ENCODE data around the gene ZNF202.
"Not testable (repeated sequence)": the region's sequence is repeated elsewhere in the genome, so short reads cannot be mapped to it uniquely, and the experiment has no call there.

Gene ZNF202

DNA sequence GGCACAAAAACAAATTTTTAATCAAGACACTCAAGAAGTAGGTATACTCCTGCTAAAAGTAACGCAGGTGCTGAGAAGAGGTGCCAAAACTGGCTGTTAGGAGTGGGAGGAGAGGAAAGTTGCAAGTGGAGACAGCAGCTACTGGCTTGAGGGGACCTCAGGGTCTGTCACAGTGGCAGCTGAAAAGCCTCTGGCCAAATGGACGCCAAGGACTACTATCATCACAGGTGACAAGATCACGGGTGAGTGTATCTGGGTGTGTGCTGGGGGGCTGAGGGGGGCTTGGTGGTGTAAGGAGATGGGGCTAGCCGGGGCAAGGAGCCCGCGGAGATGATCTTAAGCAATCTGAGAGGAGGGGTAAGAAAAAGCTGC, 687 bp downstream of the ZNF202 start:
- no peak for DNase-seq (ENCODE audit: low read depth in 3 of 3)

DNA sequence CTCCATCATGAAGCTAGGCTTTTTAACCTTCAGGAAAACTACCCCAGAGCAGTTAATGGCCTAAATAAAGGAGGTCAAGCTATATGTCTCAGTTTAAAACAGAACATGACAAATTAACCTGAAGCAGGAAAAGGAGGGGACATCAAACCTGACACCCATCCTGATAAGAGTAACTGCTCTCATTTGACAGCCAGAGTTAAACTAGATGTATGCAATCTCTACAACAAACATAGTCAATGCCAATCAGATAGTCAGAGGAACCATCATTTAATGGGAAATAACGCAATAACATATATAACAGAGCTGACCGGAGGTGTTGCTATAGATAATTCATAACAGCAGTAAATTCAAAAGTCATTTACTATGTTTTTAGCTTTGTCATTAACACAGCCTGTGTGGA, 3.1 kb downstream of the ZNF202 start:
- DNase-seq (ENCODE audit: low read depth in 3 of 3): no peak

DNA sequence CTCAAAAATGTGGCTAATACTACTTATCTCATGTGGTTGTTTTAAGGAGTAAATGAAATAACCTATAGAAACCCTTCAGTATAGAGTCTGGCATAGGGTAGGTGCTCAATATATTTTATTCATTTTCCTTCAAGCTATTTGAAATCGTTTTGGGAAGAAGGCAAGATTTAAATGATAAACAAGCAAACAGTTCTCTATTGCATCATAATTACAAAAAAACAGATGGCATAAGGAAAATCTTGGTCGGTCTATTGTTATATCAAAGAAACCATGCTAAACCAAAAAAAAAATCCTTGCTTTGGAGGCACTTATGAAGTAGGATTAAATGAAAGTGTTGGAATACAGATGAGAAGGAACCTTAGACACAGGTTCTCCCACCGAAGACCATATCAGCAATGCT, 4.7 kb downstream of the ZNF202 start:
- no peak for DNase-seq (ENCODE audit: low read depth in 3 of 3)

DNA sequence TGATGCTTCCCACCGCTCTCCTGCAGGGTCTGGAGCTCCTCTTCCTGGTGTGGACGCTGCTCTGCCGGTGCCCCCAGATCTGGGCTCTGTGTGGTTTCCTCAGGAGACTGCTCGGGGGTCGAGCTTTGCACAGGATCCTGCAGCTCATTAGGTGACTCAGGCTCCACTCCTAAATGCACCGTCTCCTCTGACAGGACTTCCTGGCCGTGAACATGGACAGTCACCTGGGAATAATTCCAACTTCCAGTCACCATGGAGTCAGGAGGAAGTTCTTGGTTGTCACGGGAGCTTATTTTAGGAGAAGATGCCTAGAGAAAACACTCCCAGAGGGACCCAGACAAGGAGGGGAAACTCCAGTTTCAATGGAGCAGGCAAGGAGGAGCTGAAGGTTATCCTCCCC, 11.9 kb downstream of the ZNF202 start:
- no peak for DNase-seq (ENCODE audit: low read depth in 3 of 3)

DNA sequence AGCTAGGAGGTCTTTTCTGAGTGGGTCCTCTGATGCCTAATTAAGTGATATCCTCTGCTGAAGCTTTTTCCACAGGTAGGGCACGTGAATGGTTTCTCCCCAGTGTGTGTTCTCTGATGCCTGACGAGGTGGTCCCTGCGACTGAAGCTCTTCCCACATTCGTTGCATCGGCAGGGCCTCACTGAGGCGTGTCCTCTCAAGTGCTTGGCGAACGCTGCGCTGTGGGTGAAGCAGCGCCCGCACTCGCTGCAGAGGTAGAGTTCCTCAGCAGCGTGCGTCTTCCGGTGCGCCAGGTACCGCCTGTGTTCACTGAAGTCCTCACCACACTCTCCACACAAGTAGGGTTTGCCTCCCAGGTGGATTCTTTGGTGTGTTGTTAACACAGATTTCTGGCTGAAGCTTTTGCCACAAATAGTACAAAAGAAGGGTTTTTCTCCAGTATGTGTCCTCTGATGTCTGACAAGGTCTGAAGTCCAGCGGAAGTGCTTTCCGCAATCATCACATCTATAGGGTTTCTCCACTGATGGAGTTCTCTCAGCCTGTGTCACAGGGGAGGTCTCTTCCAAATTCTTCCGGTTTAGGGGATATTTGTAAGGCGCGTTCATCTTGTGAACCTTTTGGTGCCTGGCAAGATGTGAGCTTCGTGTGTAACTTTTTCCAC, 15.3 kb downstream of the ZNF202 start:
- DNase-seq (ENCODE audit: low read depth in 3 of 3): no peak

DNA sequence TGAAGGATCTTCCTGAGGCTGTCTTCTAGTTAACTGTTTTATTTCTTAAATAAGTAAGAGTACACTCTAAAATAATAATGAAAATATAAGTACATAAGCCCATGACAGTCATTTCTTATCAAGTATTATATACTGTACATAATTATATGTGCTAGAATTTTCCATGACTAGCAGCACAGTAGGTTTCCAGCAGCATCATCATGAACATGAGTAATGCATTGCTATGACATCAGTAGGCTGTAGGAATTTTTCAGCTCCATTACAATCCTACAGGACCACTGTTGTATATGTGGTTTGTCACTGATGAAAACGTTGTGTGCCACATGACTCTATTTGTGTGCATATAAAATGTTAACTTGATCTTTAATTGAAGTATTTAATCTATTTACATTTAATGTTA, 22.0 kb downstream of the ZNF202 start:
- no peak for DNase-seq (ENCODE audit: low read depth in 3 of 3)

DNA sequence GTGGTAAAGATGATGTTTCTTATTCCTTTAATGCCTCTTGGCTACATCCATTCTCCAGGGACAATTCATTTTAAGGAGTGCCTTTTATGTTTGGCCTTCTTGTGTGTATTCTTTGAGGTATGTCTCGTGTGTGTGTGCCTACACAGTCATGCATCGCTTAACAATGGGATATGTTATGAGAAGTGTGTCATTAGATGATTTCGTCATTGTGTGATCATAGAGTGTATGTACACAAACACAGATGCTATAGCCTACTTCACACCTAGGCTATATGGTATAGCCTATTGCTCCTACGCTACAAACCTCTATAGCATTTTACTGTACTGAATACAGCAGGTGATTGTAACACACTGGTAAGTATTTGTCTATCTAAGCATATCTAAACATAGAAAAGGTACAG, 23.0 kb downstream of the ZNF202 start:
- no peak for DNase-seq (ENCODE audit: low read depth in 3 of 3)

DNA sequence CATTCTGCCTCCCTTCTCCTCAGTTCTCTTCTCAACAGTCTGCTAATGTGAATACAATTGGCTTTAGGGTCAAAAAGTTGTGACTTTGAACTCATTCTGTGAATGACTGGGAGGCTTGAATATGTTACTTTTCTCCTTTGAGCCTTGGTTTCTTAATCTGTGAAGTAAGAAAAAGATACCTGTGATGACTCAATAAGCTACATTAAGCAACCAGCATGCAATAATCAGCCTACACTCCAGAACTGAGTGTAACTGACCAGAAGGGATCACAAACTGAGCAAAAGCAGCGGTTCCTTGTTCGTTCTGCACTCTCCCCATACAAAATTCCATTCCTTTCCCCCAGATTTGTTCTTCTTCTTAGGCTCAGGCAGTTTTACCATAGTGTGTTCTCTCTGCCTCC, 23.4 kb downstream of the ZNF202 start:
- no peak for DNase-seq (ENCODE audit: low read depth in 3 of 3)

DNA sequence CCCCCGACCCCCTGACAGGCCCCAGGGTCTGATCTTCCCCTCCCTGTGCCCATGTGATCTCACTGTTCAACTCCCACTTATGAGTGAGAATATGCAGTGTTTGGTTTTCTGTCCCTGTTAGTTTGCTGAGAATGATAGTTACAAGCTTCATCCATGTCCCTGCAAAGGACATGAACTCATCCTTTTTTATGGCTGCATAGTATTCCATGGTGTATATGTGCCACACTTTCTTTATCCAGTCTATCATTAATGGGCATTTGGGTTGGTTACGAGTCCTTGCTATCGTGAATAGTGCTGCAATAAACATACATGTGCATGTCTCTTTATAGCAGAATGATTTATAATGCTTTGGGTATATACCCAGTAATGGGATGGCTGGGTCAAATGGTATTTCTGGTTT, 28.8 kb downstream of the ZNF202 start:
- not testable (repeated sequence) for DNase-seq (ENCODE audit: low read depth in 3 of 3)

DNA sequence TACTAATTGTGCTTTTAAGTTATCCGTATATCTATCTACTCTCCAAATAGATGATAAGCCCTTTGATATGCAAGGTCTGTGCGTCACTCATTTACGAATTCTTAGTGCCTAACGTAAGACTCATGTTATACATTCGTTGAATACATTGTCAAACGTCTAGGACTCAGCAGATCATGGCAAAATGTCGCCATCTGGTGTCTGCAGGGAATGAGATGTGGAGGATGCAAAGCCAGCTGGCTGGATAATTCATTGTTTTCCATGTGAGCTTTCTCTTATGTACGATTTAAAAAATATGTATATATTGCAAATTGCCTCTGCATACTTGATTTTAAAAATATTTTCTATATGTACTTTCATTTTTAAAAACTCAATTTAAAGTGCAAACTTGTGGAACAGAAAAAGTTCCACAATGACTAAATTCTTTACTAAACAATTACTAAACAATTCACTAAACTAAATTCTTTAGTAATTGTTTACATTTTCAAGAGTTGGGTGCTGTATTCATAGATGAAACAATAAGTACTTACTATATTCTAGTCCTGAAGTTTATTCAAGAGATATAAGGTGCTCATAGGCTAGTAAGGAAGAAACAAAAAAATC, 33.8 kb downstream of the ZNF202 start:
- DNase-seq (ENCODE audit: low read depth in 3 of 3): peak in 2 of 3 experiments; percentile 12 to 20

DNA sequence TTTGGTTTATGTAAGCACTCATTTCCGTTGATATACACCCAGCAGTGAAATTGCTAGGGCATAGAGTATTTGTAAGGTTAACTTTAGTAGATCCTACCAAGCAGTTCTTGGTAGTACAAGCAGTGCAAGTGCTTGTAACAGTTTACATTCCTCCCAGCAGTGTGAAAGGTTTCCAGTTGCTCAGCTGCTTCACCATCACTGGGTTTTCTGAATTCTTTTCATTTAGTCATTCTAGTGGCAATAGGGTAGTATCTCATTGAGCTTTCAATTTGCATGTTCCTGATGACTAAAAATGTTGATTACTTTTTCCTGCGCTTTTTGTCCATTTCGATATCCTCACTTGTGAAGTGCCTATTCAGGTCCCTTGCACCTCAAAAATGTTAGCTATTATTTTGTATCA, 34.3 kb downstream of the ZNF202 start:
- no peak for DNase-seq (ENCODE audit: low read depth in 3 of 3)

DNA sequence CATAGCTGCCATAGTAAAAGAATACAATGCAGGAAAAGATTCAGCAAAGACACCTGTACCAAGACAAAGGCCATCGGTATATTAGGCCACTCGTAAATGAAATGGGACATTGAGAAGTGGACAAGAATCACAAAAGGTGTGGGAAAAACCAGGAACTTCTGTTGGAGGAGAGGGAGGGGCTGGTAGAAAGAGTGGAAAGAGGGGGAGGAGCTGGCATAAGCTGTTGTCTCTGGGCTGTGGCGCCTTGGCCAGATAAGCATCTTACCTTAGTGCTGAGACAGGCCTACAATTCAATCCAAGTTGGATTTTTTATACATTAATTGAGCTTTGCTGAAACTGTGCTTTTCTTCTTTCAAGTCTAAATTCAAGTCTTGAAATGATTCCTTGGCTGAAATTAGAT, 37.1 kb downstream of the ZNF202 start:
- DNase-seq (ENCODE audit: low read depth in 3 of 3): no peak

DNA sequence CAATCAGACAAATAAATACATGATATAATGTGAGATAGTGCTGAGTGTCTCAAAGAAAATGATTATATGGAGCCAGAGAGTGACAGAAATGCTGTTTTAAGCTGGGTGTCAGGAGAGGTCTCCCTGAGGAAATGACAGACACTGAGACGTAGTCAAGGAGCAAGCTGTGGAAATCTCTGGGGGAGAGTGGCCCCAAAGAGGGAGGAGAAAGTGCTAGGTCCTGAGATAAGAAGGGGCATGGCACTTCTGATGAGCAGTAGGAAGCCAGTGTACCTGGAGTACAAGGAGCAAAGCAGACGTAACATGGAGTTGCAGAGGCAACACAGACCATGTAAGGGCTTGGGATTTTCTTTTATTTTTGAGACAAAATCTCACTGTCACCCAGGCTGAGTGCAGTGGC, 38.8 kb downstream of the ZNF202 start:
- no peak for DNase-seq (ENCODE audit: low read depth in 3 of 3)

DNA sequence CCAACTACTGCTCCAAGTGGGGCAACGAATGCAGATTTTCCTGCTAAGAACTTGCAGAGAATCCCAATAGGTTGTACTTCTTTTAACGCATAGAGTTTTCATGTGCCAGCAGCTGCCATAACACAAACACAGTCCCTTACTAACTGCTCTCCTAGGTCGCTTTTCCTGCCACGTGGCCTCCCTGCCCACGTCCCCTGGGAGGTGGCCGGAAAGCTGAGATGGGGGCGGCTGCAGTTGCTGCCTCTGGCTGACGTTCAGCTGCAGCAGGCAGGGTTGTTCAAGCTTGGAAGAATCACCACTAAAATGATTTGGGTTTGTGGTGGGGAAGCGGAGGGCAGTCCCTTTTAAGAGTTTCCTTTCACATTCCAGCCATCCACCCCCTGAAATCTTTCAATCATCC, 39.3 kb downstream of the ZNF202 start:
- no peak for DNase-seq (ENCODE audit: low read depth in 3 of 3)

DNA sequence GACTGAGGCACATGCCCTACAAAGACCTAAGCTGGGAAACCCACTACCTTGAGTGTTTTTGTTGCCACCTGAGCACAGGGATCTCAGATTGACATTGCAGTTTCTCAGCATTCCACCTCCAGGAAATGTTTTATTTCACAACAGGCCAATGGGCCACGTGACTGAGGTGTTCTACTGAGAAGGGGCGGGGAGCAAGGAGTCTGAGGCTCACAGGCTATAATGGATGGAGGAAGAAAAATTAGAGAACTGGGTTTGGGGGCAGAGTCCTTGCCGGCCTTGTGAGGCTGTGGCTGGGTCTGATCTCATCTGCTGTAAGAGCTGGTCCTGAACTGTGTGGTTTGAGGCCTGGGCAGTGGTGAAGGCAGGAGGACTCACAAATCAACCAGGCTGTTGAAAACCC, 40.7 kb downstream of the ZNF202 start:
- no peak for DNase-seq (ENCODE audit: low read depth in 3 of 3)

DNA sequence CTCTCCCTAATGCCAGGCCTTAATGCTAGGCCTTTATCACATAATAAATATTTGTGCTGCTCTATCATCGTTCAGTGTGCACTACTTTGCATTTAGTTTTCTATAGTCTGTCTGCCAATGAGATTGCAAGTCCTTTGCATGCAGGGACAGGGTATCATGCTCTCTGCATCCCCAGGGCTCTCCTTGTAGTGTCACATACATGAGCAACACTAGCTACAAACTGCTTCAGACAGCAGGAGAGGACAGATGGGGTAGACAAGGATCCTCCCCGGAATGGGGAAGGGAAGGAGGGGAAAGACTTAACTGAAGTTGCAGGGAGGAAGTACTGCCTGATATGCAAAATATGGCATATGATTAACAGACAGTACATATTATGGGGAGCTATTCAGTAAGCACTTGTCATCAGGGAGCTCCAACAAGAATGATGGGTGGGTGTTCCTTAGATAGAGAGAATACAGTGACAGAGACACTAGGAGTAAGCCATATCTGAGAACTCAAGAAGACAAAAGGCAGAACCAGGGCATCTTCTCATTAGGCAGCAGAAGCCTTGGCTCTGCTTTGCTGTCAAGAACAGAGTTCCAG, 42.8 kb downstream of the ZNF202 start:
- DNase-seq (ENCODE audit: low read depth in 3 of 3): no peak

DNA sequence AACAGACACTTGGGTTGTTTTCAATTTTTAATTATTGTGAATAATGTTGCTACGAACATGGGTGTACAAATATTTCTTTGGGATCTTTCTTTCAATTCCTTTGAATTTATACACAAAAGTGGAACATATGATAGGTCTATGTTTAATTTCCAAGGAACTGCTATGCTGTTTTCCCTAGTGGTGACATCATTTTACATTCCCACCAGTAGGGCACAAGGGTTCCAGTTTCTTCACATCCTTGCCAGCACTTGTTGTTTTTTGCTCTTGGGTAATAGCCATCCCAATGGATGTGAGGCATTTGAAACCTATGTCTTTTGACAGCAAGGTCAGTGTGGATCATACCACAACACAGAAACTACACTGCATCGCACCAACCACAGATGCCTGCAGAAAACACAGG, 45.3 kb downstream of the ZNF202 start:
- no peak for DNase-seq (ENCODE audit: low read depth in 3 of 3)

DNA sequence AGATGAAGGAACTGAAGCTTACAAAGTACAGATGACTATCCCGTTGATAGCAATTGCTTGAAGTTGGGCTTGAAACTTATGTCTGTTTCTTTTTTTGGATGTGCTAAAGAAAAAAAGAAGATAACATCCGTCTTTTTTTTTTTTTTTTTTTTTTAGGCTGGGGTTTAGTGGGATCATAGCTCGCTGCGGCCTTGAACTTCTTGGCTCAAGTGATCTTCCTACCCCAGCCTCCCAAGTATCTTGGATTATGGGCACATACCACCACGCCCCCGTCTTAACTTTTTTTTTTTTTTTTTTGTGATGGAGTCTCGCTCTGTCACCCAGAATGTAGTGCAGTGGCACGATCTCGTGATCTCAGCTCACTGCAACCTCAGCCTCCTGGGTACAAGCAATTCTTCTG, 46.2 kb downstream of the ZNF202 start:
- DNase-seq (ENCODE audit: low read depth in 3 of 3): no peak

DNA sequence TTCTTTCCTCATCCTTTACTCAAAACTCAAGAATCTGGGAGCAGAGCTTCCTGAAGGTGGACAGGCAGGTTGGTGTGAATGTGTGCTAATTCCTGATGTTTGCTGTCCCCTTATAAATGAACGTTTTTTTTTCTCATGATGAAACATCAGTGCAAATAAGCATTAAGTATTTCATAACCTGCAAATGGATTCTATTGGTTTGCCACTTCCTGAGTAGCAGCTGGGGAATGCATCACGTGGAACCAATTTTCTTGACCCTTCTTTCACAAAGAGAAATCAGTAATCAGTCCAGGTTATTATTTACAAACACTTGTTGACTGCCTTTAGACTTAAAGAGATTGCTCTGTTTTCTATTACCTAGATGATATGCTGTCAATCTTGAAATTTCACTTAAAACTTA, 46.9 kb downstream of the ZNF202 start:
- DNase-seq (ENCODE audit: low read depth in 3 of 3): no peak

DNA sequence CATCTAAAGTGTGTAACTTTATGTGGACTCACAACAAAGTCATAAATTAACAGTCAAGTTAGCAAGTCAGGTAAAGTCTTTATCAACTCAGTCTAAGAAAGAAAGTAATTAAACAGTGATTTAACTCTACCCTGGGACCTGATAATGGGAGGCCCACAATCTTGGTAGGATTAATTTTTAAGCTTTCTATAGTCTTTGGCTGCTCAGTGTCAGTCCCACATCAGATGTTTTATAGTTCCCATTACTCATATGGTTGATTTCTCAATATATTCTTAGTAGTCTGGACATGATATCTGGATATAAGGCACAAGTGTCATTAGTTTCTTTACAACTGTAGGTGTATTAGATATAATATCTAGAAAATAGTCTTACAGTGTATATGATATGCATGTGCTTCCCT, 48.5 kb downstream of the ZNF202 start:
- DNase-seq (ENCODE audit: low read depth in 3 of 3): no peak

DNA sequence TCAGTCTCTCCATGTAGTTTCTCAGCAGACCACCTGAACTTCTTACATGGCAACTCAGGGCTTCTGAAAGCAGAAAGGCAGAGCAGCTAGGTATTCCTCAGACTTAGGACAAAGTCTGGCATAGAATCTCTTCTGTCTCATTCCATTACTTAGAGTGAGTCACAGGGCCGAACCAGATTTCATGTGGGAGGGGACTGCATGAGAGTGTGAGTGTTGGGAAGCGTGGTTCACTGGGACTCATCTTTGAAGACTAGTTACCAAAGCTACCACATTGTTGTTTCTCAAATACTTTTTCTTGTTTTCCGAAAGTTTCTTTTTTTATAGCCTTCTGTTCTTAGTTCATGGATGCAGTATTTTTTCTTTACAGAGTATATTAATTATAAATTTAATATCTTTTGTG, 51.0 kb downstream of the ZNF202 start:
- DNase-seq (ENCODE audit: low read depth in 3 of 3): no peak

DNA sequence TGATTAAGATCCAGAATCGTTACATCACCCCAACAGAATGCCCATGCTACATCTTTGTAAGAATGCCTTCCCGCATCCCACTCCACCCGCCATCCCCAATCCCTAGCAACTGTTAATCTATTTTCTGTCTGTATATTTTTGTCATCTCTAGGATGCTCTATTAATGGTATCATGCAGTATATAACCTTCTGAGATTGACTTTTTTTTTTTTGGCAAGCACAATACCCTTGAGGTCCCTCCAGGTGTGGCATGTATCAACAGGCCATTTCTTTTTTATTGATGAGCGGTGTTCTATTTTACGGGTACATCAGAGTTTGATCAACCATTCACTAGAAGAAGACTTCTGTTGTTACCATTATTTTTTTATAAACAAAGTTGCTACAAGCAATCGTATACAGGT, 56.9 kb downstream of the ZNF202 start:
- no peak for DNase-seq (ENCODE audit: low read depth in 3 of 3)

DNA sequence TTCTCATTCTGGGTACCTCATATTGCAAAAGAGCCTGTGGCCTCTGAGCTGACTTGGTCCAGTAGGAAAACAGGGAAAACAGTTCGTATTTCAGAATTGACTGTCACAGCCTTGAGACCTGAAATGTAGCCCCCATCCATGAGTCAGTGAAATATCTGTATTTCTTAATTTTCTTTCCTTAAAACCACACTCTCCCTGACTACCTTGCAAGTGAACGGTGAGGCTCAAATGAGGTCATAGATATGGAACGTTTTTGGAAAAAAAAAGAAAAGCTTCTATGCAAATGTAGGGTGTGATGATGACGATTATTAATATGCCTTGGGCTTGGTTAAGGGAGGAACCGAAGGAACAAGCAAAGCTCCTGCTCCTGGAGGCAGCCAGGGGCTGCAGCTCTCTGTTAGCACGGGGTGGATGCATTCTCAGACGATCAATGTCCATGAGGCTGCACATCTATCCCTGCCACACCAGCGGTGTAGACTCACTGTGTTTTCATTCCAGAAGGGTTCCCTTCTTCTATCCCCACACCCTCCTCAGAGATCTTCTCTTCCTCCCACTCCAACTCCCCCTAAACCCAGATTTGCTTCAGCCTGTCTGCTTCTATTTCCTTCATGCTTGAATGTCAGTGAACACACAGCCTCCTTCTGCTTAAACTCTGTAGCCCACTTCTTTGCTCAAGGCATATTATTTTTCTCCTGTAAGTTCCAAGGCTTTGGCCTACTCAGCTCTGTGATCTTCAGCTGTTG, 57.9 kb downstream of the ZNF202 start:
- DNase-seq (ENCODE audit: low read depth in 3 of 3): no peak

Data from stimulated activated CD4-positive, alpha-beta T cell treated with anti-CD3 and anti-CD28 coated beads, TNF-alpha, amount 100 ng/mL, for 4 hours (primary cell).